Right ventricle myocardium superior (tissue), 1 donor: ENCODE measurements around the gene C6orf15. TPM values are rescaled to one million over a fixed set of nuclear protein-coding genes. Genes with fewer than 3 reads are reported as not detected.
A peak's percentile ranks its signal among the peaks of the same experiment; 100 is the strongest.

ENCODE experiments used
- ATAC-seq: fragments of 200-7000 bp; cut with Tn5 transposase; one replicate; pipeline ENCODE4 v1.9.1; 2020; ENCODE audit warnings: mild to moderate bottlenecking; ENCODE audit not compliant: poor library complexity
- DNase-seq: peaks from one replicate; pipeline ENCODE4 v3.0.0-alpha.2; 2020
- intact Hi-C: fragments of 100-400 bp; cut with DNase I; formaldehyde crosslinking; loops from one replicate; pipeline ENCODE4 v1.11.2; 2022
- long read RNA-seq: library from polyadenylated mRNA; unstranded; transcript quantifications from one replicate; pipeline ENCODE4 v2.0.0, GENCODE V29; 2021
- total RNA-seq: library from RNA; stranded (reverse); fragmentation: NEBNext Ultra II Directional; extraction: Animal tissue kit (Norgen Biotek cat#: 25700); gene quantifications from one replicate; pipeline ENCODE4 v1.2.1, GENCODE V29; 2021
- donor health status: DM: no; HTN: yes; CAD: no; lungs with severe emphysema.

Gene C6orf15
- not detected for total RNA-seq
- long read RNA-seq = 0 reads

GRCh38 chr6:31112478-31112877 is at the start of gene C6orf15:
Gene C6orf15 (minus strand): TSS chr6:31112575. CDS start chr6:31112555, 20 bp downstream.
- intact Hi-C loops = no loop called here
- no peak for DNase-seq
- no peak for ATAC-seq

GRCh38 chr6:31161216-31162126 is 49.1 kb upstream of the C6orf15 start:
- ATAC-seq = no peak
- no peak for DNase-seq
- intact Hi-C loops = no loop called here

GRCh38 chr6:31158863-31159855 is 46.8 kb upstream of the C6orf15 start:
- intact Hi-C loops = no loop called here
- DNase-seq (no peak), ATAC-seq (no peak)

GRCh38 chr6:31158140-31158862 is 45.9 kb upstream of the C6orf15 start, which contains the start of gene TCF19:
Gene TCF19 (plus strand): TSS chr6:31158589. CDS start chr6:31159470, 881 bp downstream.
- intact Hi-C loops = no loop called here
- DNase-seq = peak; percentile 100
- ATAC-seq = peak; percentile 99

- DNase-seq (no peak), ATAC-seq (peak; percentile 19)
- intact Hi-C loops = no loop called here
Measured at GRCh38 chr6:31157513-31158139, 45.3 kb upstream of the C6orf15 start, which contains the start of gene CCHCR1. Gene CCHCR1 (minus strand): TSS chr6:31157802. CDS start chr6:31157600, 202 bp downstream.

GRCh38 chr6:31156641-31157040 is 44.3 kb upstream of the C6orf15 start:
- intact Hi-C loops = no loop called here
- ATAC-seq = no peak
- no peak for DNase-seq

- no peak for DNase-seq
- ATAC-seq = no peak
- intact Hi-C loops = no loop called here
Measured at GRCh38 chr6:31154436-31154835, 42.1 kb upstream of the C6orf15 start.

- ATAC-seq (no peak), DNase-seq (no peak)
- intact Hi-C loops = no loop called here
Measured at GRCh38 chr6:31152781-31153180, 40.4 kb upstream of the C6orf15 start.

GRCh38 chr6:31149827-31150447 is 37.6 kb upstream of the C6orf15 start:
- DNase-seq (no peak), ATAC-seq (no peak)
- intact Hi-C loops = no loop called here

GRCh38 chr6:31145386-31145785 is 33.0 kb upstream of the C6orf15 start:
- DNase-seq = no peak
- no peak for ATAC-seq
- intact Hi-C loops = no loop called here

GRCh38 chr6:31144970-31145340 is 32.6 kb upstream of the C6orf15 start:
- intact Hi-C loops = no loop called here
- ATAC-seq (no peak), DNase-seq (no peak)

- DNase-seq (no peak), ATAC-seq (no peak)
- intact Hi-C loops = no loop called here
Measured at GRCh38 chr6:31144296-31144969, 32.1 kb upstream of the C6orf15 start.

GRCh38 chr6:31143148-31143547 is 30.8 kb upstream of the C6orf15 start:
- ATAC-seq = peak; percentile 83
- intact Hi-C loops = no loop called here
- peak; percentile 82 for DNase-seq

GRCh38 chr6:31142361-31142761 is 30.0 kb upstream of the C6orf15 start:
- ATAC-seq (peak; percentile 28), DNase-seq (no peak)
- intact Hi-C loops = no loop called here

GRCh38 chr6:31140643-31141042 is 28.3 kb upstream of the C6orf15 start:
- ATAC-seq = no peak
- intact Hi-C loops = no loop called here
- DNase-seq = no peak

GRCh38 chr6:31139599-31139998 is 27.2 kb upstream of the C6orf15 start:
- intact Hi-C loops = loop anchor here (5.0 kb wide), 2 partner anchors 53 to 228 kb away; no protein-coding TSS in a partner anchor
- DNase-seq (no peak), ATAC-seq (no peak)

GRCh38 chr6:31138982-31139381 is 26.6 kb upstream of the C6orf15 start, which contains the start of gene PSORS1C2:
Gene PSORS1C2 (minus strand): TSS chr6:31139066. CDS start chr6:31139026, 40 bp downstream.
- DNase-seq = no peak
- intact Hi-C loops = loop anchor here (5.0 kb wide), 2 partner anchors 53 to 228 kb away; no protein-coding TSS in a partner anchor
- no peak for ATAC-seq
